ENCODE results near the gene ACTR1B.
"Not testable (repeated sequence)": the region's sequence is repeated elsewhere in the genome, so short reads cannot be mapped to it uniquely, and the experiment has no call there.

GRCh38 chr2:97712175-97712574, 48.3 kb upstream of the ACTR1B start:
- TF ChIP-seq POLR2A, CTCF, POLR2AphosphoS5, EP300 (IDR thresholded peaks at IDR 0.05): not testable (repeated sequence)
